GM12878 (cell line): ENCODE data around the gene C14orf119. TPM values are rescaled to one million over a fixed set of nuclear protein-coding genes. Genes with fewer than 3 reads are reported as not detected.

Source experiments
- ATAC-seq: fragments of 200-7000 bp; cut with Tn5 transposase; 3 replicates; pipeline ENCODE4 v1.9.1; 2020; ENCODE audit warnings: mild to moderate bottlenecking, moderate library complexity
- BruUV-seq: library from RNA; stranded (reverse); fragments of 400-500 nt; replicated peaks from 2 replicates; lab custom pipeline; 2021; lab: Mats Ljungman, UMichigan
- CTCF ChIA-PET: fragments of 300-600 bp; sonication (Branson Sonifier 250); formaldehyde crosslinking; extraction: SDS; loops from one replicate; lab custom pipeline; 2021; ENCODE audit warnings: inconsistent platforms; lab: Yijun Ruan, JAX
- POLR2A ChIA-PET: fragments of 350-600 bp; formaldehyde crosslinking; extraction: SDS; loops from one replicate; lab custom pipeline; 2021; ENCODE audit warnings: inconsistent platforms; lab: Charles Lee
- RAD21 ChIA-PET: fragments of 300-600 bp; sonication (Branson Sonifier 250); formaldehyde crosslinking; loops from one replicate; lab custom pipeline; 2023; ENCODE audit warnings: antibody characterized with exemption; ENCODE audit not compliant: unreplicated experiment; lab: Charles Lee
- SMC1A ChIA-PET: fragments of 300-600 bp; sonication (Branson Sonifier 250); formaldehyde crosslinking; loops from one replicate; lab custom pipeline; 2023; ENCODE audit not compliant: unreplicated experiment, uncharacterized antibody; lab: Charles Lee
- DNase-seq: peaks from one replicate; pipeline ENCODE4 v3.0.0-alpha.2; 2011; ENCODE audit warnings: low read depth, low spot score
- FAIRE-seq: peaks from 3 replicates; lab custom pipeline; 2011; peaks lifted over from hg19 to GRCh38; lab: Jason Lieb, UNC
- H2AFZ ChIP-seq: 2 replicates; pipeline ENCODE4 v1.6.0; 2011; ENCODE audit warnings: low read depth, low read length, control low read depth; ENCODE audit not compliant: control insufficient read depth
- H3K27ac ChIP-seq: 2 replicates; pipeline ENCODE4 v1.5.1; 2011; ENCODE audit warnings: control low read depth; ENCODE audit not compliant: control insufficient read depth, insufficient read depth
- H3K27me3 ChIP-seq, 2 experiments: replicated peaks in 1 of 2; 2 replicates each; pipeline versions ENCODE4 v1.6.0 to v1.6.1; 2011; ENCODE audit warnings: low read length in 1 of 2; ENCODE audit not compliant: control insufficient read depth in 2 of 2, insufficient read depth in 2 of 2
- H3K36me3 ChIP-seq, 2 experiments: 2 replicates each; pipeline ENCODE4 v1.5.1; 2011; ENCODE audit warnings: low read length in 1 of 2; ENCODE audit not compliant: control insufficient read depth in 2 of 2, insufficient read depth in 2 of 2
- H3K4me1 ChIP-seq: 2 replicates; pipeline ENCODE4 v1.6.1; 2011; ENCODE audit warnings: mild to moderate bottlenecking, low read length, moderate library complexity, mixed read lengths; ENCODE audit not compliant: control insufficient read depth, insufficient read depth
- H3K4me2 ChIP-seq: 2 replicates; pipeline ENCODE4 v1.6.0; 2011; ENCODE audit warnings: control low read depth; ENCODE audit not compliant: control insufficient read depth, insufficient read depth
- H3K4me3 ChIP-seq: fragments of 200-600 bp; sonication (generic); 2 replicates; pipeline ENCODE4 v1.5.1; 2016
- H3K79me2 ChIP-seq: 2 replicates; pipeline ENCODE4 v1.6.0; 2011; ENCODE audit warnings: low read length; ENCODE audit not compliant: control insufficient read depth, insufficient read depth
- H3K9ac ChIP-seq: 2 replicates; pipeline ENCODE4 v1.8.0; 2011; ENCODE audit warnings: low read length, control low read depth, mixed read lengths; ENCODE audit not compliant: control insufficient read depth, insufficient read depth
- H3K9me3 ChIP-seq: replicated peaks from 3 replicates; pipeline ENCODE4 v1.5.1; 2011; ENCODE audit warnings: mild to moderate bottlenecking, low read length; ENCODE audit not compliant: control insufficient read depth, insufficient read depth
- H4K20me1 ChIP-seq: 2 replicates; pipeline ENCODE4 v1.6.0; 2011; ENCODE audit not compliant: control insufficient read depth, insufficient read depth
- EZH2 ChIP-seq: IDR thresholded peaks from 2 replicates; pipeline ENCODE4 v1.6.1; 2012; ENCODE audit warnings: low read depth, mild to moderate bottlenecking, control low read depth, inconsistent platforms, low read length, borderline replicate concordance; ENCODE audit not compliant: control insufficient read depth
- FOXM1 ChIP-seq: IDR thresholded peaks from 2 replicates; pipeline ENCODE4 v1.6.1; 2012; ENCODE audit warnings: low read depth, mild to moderate bottlenecking, inconsistent platforms, low read length, moderate library complexity
- GATAD2B ChIP-seq: fragments of 450-650 bp; conservative IDR thresholded peaks from 2 replicates; pipeline ENCODE4 v1.6.1; 2017; ENCODE audit warnings: low read depth, mild to moderate bottlenecking, moderate library complexity
- HDAC2 ChIP-seq: fragments of 200-600 bp; sonication (generic); IDR thresholded peaks from 2 replicates; pipeline ENCODE4 v1.6.1; 2017
- JUND ChIP-seq: IDR thresholded peaks from 2 replicates; pipeline ENCODE4 v1.6.1; 2012; ENCODE audit warnings: low read depth, mild to moderate bottlenecking, low read length, improper control_type of control experiment, moderate library complexity
- MYB ChIP-seq: fragments of 150-350 bp; IDR thresholded peaks from 2 replicates; pipeline ENCODE4 v1.6.1; 2014; ENCODE audit warnings: mild to moderate bottlenecking, low read depth, low read length, borderline replicate concordance
- SRF ChIP-seq, 2 experiments: IDR thresholded peaks; 2 replicates each; pipeline ENCODE4 v1.6.1; 2011; ENCODE audit warnings: low read depth in 2 of 2, low read length in 2 of 2, mild to moderate bottlenecking in 1 of 2, moderate library complexity in 1 of 2
- STAT3 ChIP-seq: IDR thresholded peaks from 2 replicates; pipeline ENCODE4 v1.6.1; 2011; ENCODE audit warnings: low read depth, low read length, improper control_type of control experiment
- TBL1XR1 ChIP-seq: IDR thresholded peaks from 2 replicates; pipeline ENCODE4 v1.6.1; 2012; ENCODE audit warnings: low read depth, low read length, improper control_type of control experiment
- TCF7 ChIP-seq: IDR thresholded peaks from 2 replicates; pipeline ENCODE4 v1.6.1; 2014; ENCODE audit warnings: antibody characterized with exemption, borderline replicate concordance
- ZBTB11 ChIP-seq: fragments of 450-650 bp; formaldehyde crosslinking; IDR thresholded peaks from 2 replicates; pipeline ENCODE4 v1.5.0; 2022; ENCODE audit warnings: mild to moderate bottlenecking, missing genetic modification characterization
- ZNF592 ChIP-seq: fragments of 450-650 bp; IDR thresholded peaks from 2 replicates; pipeline ENCODE4 v1.6.1; 2017; ENCODE audit warnings: mild to moderate bottlenecking, moderate library complexity
- WGBS: methylation state at CpG from one replicate; pipeline ENCODE4 v1.1.6; 2016; ENCODE audit warnings: low lambda C conversion rate; ENCODE audit not compliant: insufficient replicate concordance, insufficient coverage; ENCODE audit errors: missing lambda C conversion rate; 5-methylcytosine and 5-hydroxymethylcytosine counted together
- in situ Hi-C: fragments of 300-500 bp; cut with MboI; formaldehyde crosslinking; loops from 9 replicates; pipeline ENCODE4 v1.14.3; 2018; ENCODE audit warnings: mixed read lengths
- intact Hi-C: fragments of 100-400 bp; cut with micrococcal nuclease; formaldehyde crosslinking; loops from one replicate; pipeline ENCODE4 v1.14.2; 2022; ENCODE audit not compliant: unreplicated experiment
- polyA plus RNA-seq, 11 experiments: library from polyadenylated mRNA; depleted of rRNA in 4 of 11; unstranded in 6 of 11; stranded (reverse) in 5 of 11; fragments of >200 nt; fragmentation: Nextera tagmentation in 4 of 11; fragmentation: Illumina TruSeq in 1 of 11; extraction: Ambion mirVana in 4 of 11; extraction: Trizol in 1 of 11; gene quantifications; 1 replicate in 1 of 11; 2 replicates in 10 of 11; pipeline versions ENCODE4 v1.2.1 to v1.2.3, GENCODE V29; 2011 to 2016; ENCODE audit warnings: inconsistent platforms in 2 of 11, missing spikeins in 2 of 11, low read depth in 1 of 11
- total RNA-seq, 4 experiments: library from RNA; depleted of rRNA in 3 of 4; stranded (reverse); fragments of >200 nt in 3 of 4; fragmentation: Illumina TruSeq in 1 of 4; extraction: Trizol in 1 of 4; gene quantifications; 2 replicates each; pipeline versions ENCODE4 v1.2.1 to v1.2.3, GENCODE V29; 2013 to 2021

The C14orf119 gene
- total and polyA plus RNA-seq, 10 of the 15 experiments (the other 5 are each of a cell fraction or from before 2014, with no cell fraction given): 32.3 to 228 (median 57.6) TPM

- no peak for TF ChIP-seq STAT3
- TF ChIP-seq ZNF592: no peak
- no peak for TF ChIP-seq HDAC2
- TF ChIP-seq SRF (IDR thresholded peaks at IDR 0.05; ENCODE audit: low read depth in 2 of 2, low read length in 2 of 2): no peak
- no peak for TF ChIP-seq TBL1XR1
- TF ChIP-seq, all 136 proteins: peak for 0
Observed at GRCh38 chr14:23099212-23099861, 4.0 kb downstream of the C14orf119 start (continued).

GRCh38 chr14:23101213-23101970, 6.1 kb downstream of the C14orf119 start:
- POLR2A ChIA-PET: no interaction called here
- in situ Hi-C loops: no loop called here
- TF ChIP-seq TCF7 (no peak), ZBTB11 (CRISPR knock-in tag) (no peak), GATAD2B (no peak), JUND (no peak), MYB (no peak), EZH2 (no peak), FOXM1 (no peak)

More at GRCh38 chr14:23101213-23101970, 6.1 kb downstream of the C14orf119 start:
- ATAC-seq (no peak), DNase-seq (no peak), FAIRE-seq (no peak)
- Histone ChIP-seq H4K20me1 (no peaks in the 10 kb centered on the region; the same call in 1 of the 2 replicates), H3K27me3 (no peaks in the 10 kb centered on the region), H3K79me2 (peaks cover 15% of the 10 kb centered on the region), H3K9me3 (no peaks in the 10 kb centered on the region), H3K4me1 (0 out of 2 replicates have a peak, but pooled peaks cover 3% of the 10 kb centered on the region), H3K9ac (no peak overlapping the region), H3K36me3 (peaks cover 0 to 8% of the 10 kb centered on the region in 2 experiments; a peak in 1 of 4 replicates), H3K4me3 (no peak overlapping the region), H3K27ac (no peak overlapping the region), H2AFZ (no peak overlapping the region), H3K4me2 (no peak overlapping the region)
- RAD21 ChIA-PET: interaction anchor here (2.0 kb wide), 1 partner anchor 33 kb away, joined by 6 read pairs; no protein-coding TSS in a partner anchor
- CTCF ChIA-PET: interaction anchor here (1.5 to 5.8 kb wide), 4 partner anchors 19 to 43 kb away, joined by 5 to 28 read pairs (median 10); partner anchors contain the start of gene CDH24
- SMC1A ChIA-PET: no interaction called here
- no TSS peak for BruUV-seq
- 68% methylated on average over 5 of the region's 6 CpGs for WGBS
- intact Hi-C loops: no loop called here
